HG03095 (cell line): ENCODE results near the gene COIL.

Source experiments
- ATAC-seq: cut with Tn5 transposase; IDR thresholded peaks from one replicate; pipeline ENCODE4 v1.9.1; 2021; ENCODE audit warnings: moderate library complexity; ENCODE audit not compliant: unreplicated experiment

Gene COIL

GRCh38 chr17:56936697-56937322 is 24.0 kb downstream of the COIL start:
- ATAC-seq = no peak

DNA sequence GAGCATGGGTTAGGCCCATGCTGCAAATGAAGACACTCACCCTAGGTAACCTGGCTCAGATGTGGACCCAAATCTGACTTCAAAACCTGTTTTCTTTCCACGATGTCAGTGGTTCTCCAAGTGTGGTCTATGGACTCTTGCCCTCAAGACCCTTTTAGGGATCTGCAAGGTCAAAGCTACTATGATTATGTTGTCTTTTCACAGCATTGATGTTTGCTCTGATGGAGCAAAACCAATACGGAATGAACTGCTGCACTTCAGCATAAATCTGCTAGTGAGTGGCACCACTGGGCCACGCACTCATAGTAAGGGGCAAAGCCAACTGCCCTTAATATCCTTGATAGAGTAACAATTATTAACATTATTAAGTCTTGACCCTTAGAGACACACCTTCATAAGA is 25.4 kb downstream of the COIL start:
- no peak for ATAC-seq

GRCh38 chr17:56934280-56934679 is 26.6 kb downstream of the COIL start:
- no peak for ATAC-seq

DNA sequence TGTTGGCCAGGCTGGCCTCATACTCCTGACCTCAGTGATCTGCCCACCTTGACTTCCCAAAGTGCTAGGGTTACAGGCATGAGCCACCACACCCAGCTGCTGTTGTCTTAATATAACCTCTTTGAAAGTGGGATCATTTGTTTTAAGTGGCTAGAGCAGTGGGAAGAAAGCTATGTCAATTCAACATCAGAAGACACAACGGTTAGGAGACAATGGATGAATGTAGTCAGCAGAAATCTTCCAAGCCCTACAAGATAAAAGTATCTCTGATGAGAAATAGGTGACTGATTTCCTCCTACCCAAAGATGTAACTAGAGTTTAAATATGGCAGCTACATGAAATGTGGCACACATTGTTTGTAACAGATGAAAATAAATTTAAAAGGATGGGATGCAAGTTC is 27.0 kb downstream of the COIL start:
- no peak for ATAC-seq

GRCh38 chr17:56933151-56933745 is 27.6 kb downstream of the COIL start:
- ATAC-seq = no peak

DNA sequence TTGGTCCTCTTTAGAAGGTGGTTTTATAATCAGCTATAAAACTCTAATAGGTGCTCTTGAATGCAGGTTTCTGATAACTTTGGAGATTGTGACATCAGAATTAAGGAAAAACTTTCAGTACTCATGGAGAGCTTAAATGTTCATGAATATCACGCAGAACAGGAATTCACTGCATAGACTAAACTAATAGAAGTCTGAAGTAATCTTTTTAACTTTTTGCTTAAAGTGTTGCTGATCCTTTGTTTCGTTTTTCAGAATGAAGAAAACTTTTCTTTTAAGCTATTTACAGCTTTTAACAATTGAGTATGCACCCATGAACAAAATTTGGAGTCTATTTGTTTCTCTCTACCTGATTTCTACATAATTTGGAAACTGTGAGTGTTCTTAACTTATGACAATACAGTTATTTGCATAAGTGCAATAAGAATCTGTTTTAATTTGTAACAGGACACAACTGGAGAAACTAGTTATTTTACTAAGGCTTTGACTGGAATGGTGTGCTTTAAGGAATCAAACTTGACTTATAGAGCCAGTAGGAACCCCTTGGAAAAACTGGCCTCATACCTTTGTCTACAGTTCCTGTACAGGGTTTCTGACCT is 30.0 kb downstream of the COIL start:
- ATAC-seq = no peak

GRCh38 chr17:56929362-56929969 is 31.4 kb downstream of the COIL start:
- ATAC-seq = no peak

DNA sequence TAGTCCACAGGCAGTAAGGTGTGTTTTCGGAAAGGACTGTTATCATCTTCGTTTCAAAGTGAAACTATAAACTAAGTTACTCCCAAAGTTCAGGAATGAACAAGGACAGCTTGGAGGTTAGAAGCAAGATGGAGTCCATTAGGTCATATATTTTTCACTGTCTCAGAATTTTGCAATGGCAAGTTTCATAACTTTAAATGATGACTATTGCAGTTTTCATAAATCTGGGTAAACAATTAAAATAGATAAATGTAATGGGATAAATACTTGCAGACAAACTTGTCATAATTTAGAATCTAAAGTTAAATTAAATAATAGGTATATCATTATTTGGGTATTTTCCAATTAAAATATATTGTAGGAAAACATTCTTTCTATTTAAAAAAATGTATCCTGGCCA is 32.3 kb downstream of the COIL start:
- ATAC-seq = no peak

DNA sequence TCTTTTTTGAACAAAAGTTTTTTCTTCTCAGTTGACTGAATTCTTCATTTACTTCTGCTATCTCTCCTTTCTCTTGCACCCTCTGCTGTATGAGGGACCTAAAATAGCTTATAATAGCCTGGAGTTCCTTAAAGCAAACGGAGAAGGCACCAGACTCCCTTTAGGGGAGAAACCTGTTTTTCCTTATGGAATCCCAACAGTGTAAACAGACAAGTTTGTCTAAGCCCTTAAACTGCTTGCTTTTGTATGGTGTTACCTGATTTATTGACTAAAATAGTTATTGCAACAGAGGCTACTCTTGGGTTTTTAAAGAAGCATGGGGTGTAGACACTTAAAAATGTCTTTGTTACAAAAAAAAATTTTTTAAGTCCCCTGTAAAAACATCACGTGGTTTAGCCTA is 34.1 kb downstream of the COIL start:
- ATAC-seq = no peak

DNA sequence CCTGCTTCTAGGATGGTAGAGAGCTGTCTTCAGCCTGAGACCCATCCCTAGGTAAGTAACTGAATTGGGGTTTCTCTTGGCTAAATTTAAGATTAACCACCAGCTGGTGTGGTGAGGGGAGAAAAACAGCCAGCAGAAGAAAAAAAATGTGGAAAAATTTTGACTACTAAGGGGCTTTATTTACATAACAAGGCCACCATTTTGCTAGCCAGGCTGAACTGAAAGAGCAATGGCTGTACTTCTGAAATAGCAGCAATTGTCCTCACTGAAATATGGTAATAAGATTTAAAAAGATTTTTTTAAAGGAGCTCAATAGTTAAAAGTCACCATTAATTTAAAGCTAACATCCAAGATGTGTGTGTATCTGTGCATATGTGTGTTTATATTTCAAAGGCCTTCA is 34.6 kb downstream of the COIL start:
- ATAC-seq = no peak

DNA sequence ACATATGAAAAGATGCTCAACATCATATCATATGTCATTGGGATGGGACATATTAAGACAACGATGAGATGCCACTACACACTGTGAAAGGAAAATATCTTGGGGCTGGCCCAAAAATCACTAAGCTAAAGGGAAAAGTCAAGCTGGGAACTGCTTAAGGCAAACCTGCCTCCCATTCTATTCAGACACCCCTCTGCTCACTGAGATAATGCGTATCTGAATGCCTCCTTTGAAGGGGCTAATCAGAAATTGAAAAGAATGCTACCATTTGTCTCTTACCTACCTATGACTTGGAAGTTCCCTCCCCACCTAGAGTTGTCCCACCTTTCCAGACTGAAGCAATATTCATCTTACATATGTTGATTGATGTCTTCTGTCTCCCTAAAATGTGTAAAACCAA is 35.8 kb downstream of the COIL start:
- ATAC-seq = no peak

GRCh38 chr17:56919717-56920116 is 41.1 kb downstream of the COIL start:
- no peak for ATAC-seq

DNA sequence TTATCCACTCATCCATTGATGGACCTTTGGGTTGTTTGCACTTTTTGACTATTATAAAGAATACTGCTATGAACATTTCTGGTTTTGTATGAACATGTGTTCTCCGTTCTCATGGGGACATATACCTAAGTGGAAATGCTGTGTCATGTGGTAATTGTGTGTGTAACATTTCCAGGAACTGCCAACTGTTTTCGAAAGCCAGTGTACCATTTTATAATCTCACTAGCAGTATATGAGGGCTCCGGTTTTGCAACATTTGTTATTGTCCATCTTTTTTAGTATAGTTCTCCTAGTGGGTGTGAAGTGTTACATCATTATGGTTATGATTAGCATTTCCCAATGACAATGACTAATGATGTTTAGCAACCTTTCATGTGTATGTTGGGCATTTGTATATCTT is 41.9 kb downstream of the COIL start:
- ATAC-seq = no peak

- no peak for ATAC-seq
These were observed 43.1 kb downstream of the COIL start for GRCh38 chr17:56917559-56918296.

DNA sequence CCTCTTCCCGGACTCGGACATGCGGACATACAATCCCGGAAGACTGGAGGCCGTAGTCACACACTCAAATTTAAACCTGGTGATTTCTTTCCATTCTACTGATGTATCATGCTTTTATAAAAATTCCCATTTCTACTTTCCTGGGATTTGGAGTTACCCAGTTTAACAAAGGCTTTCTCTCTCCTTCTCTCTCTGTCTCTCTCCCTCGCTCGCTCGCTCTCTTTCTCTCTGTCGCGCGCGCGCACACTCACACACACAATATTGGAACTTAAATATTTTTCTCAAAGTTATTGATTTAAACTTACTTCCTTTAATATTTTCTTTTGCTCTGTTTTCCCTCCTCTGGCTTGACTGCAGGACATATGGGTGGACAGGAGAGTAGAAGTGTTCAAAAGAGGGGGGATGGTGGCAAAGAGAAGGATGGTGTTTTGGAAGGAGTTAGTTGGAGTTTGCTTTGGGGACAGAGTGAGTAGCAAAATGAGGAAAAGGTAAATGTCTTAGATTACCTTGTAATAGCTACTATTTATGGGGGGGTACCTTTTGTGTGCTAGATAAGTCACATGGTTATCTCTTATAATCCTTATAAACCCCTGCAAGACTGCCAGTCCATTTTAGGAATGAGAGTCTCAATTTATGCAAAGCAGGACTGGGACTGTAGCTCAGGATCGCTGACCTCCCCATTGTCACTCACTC is 46.1 kb downstream of the COIL start:
- no peak for ATAC-seq

DNA sequence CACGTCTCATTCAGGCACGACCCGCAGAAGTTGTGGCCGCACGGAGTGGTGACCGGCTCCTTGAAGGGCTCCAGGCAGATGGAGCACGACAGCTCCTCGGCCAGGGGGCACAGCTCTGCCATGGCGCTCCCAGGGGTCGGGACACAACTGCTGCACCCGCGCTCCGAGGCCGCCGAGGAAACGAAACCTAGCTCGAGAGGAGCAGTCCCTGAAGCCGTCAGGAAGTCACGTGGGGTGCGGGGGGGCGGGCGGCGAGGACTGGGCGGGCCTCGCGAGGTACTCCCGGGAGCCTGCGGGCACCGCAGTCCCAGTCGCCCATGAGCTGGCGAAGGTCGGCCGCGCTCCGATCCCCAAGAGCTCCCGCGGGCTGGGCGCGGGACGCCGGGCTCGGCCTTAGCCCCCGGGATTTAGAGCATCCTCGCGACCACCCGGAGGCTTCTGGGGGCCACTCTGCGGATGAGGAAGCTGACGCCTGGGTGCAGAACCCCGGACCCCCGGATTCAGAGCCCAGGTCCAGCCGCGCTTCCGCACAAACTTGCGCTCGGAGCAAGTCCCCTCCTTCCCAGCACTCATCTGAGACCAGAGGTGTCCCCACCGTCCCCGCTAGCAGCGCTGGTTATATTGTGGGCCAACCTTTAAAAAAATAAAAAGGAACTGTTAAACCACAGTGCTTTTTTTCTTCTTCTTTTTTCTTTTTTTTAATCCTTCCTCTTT is 46.8 kb downstream of the COIL start, which contains the start of gene TRIM25:
TSS of gene TRIM25 (minus strand) at position 183 of the 714 bp plus-strand sequence. CDS start at position 122, 61 bp downstream.
- ATAC-seq = peak; percentile 56

DNA sequence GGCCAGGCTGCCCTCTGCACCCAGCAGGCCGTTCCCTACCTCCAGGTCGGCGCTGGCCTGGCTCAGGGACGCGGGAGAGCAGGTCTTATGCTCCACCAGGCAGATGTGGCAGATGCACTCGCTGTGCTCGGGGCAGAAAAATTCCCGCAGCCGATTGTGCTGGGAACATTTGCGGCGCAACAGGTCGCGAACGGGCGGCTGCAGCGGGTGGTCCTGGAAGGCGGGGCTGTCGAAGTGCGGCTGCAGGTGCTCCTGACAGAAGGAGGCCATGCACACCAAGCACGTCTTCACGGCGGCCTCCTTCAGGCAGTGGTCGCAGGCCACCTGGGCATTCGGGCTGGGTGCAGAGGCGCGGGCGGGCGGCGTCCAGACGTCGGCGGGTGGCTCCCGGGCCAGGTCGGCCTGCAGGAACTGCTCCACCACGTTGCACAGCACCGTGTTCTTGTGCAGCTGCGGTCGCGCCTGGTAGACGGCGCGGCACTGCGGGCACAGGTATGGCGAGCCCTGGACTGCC is 47.4 kb downstream of the COIL start:
- ATAC-seq = peak; percentile 14

DNA sequence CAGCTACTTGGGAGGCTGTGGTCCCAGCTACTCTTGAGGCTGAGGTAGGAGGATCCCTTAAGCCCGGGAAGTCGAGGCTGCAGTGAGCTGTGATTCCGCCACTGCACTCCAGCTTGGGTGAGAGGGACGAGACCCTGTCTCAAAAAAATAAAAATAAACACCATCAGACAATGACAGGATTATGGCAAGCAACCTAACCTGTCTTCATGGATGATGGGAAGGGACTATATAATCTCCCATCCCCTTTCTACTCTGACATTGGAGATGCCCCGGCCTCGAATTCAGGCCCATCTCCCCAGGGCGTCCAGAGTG is 47.9 kb downstream of the COIL start:
- no peak for ATAC-seq

GRCh38 chr17:56912105-56912999 is 48.5 kb downstream of the COIL start:
- no peak for ATAC-seq
